GM21825 (cell line): Measurements from ENCODE around the gene CDHR3.

Experiments used
- ATAC-seq: cut with Tn5 transposase; IDR thresholded peaks from one replicate; pipeline ENCODE4 v1.9.1; 2021; ENCODE audit warnings: mild to moderate bottlenecking, moderate library complexity; ENCODE audit not compliant: unreplicated experiment

The CDHR3 gene

GRCh38 chr7:106045586-106045985 lies 82.5 kb downstream of the CDHR3 start:
- ATAC-seq, result no peak

- no peak for ATAC-seq
Measured at GRCh38 chr7:106047184-106047583, 84.1 kb downstream of the CDHR3 start.

GRCh38 chr7:106047818-106048705 lies 85.0 kb downstream of the CDHR3 start:
- ATAC-seq, result no peak

- no peak for ATAC-seq
Measured at GRCh38 chr7:106048706-106049020, 85.6 kb downstream of the CDHR3 start.

- no peak for ATAC-seq
Measured at GRCh38 chr7:106049139-106049752, 86.2 kb downstream of the CDHR3 start.

GRCh38 chr7:106050002-106050745 lies 87.1 kb downstream of the CDHR3 start:
- no peak for ATAC-seq

GRCh38 chr7:106050746-106051117 lies 87.7 kb downstream of the CDHR3 start:
- ATAC-seq, result no peak

- no peak for ATAC-seq
Measured at GRCh38 chr7:106052681-106053080, 89.6 kb downstream of the CDHR3 start.

GRCh38 chr7:106053109-106053508 lies 90.0 kb downstream of the CDHR3 start:
- no peak for ATAC-seq

GRCh38 chr7:106054156-106054910 lies 91.3 kb downstream of the CDHR3 start:
- ATAC-seq, result no peak

GRCh38 chr7:106054971-106055532 lies 92.0 kb downstream of the CDHR3 start:
- ATAC-seq, result no peak

GRCh38 chr7:106056513-106057203 lies 93.6 kb downstream of the CDHR3 start:
- ATAC-seq, result no peak

GRCh38 chr7:106057204-106057961 lies 94.3 kb downstream of the CDHR3 start:
- no peak for ATAC-seq

GRCh38 chr7:106057962-106058927 lies 95.2 kb downstream of the CDHR3 start:
- peak; percentile 63 for ATAC-seq

GRCh38 chr7:106058928-106059324 lies 95.9 kb downstream of the CDHR3 start:
- ATAC-seq, result no peak

GRCh38 chr7:106059556-106059955 lies 96.5 kb downstream of the CDHR3 start:
- no peak for ATAC-seq

GRCh38 chr7:106060394-106060920 lies 97.4 kb downstream of the CDHR3 start:
- no peak for ATAC-seq
